Mesenchymal stem cell (in vitro differentiated cells and primary cell): Measurements from ENCODE around the gene C12orf76.
"Not testable (repeated sequence)": the region's sequence is repeated elsewhere in the genome, so short reads cannot be mapped to it uniquely, and the experiment has no call there.

Source experiments
- DNase-seq: peaks from one replicate; pipeline ENCODE4 v3.0.0-alpha.2; 2013
- H2AFZ ChIP-seq: one replicate; pipeline ENCODE4 v1.6.1; 2013; ENCODE audit warnings: low read depth, mild to moderate bottlenecking, control low read depth, inconsistent platforms, low read length, moderate library complexity
- H2AK5ac ChIP-seq: 2 replicates; pipeline ENCODE4 v1.6.1; 2013; ENCODE audit warnings: low read length, moderate library complexity, mild to moderate bottlenecking, inconsistent platforms; ENCODE audit not compliant: severe bottlenecking
- H2BK120ac ChIP-seq: one replicate; pipeline ENCODE4 v1.6.1; 2013; ENCODE audit warnings: low read depth, mild to moderate bottlenecking, inconsistent platforms, low read length, moderate library complexity
- H2BK12ac ChIP-seq, 2 experiments: one replicate each; pipeline ENCODE4 v1.6.1; 2013; ENCODE audit warnings: inconsistent platforms in 2 of 2, low read length in 2 of 2, mild to moderate bottlenecking in 2 of 2, moderate library complexity in 2 of 2, control low read depth in 1 of 2
- H2BK15ac ChIP-seq: one replicate; pipeline ENCODE4 v1.6.1; 2013; ENCODE audit warnings: mild to moderate bottlenecking, low read depth, inconsistent platforms; ENCODE audit not compliant: poor library complexity, severe bottlenecking
- H2BK5ac ChIP-seq: 2 replicates; pipeline ENCODE4 v1.6.1; 2013; ENCODE audit warnings: low read depth, mild to moderate bottlenecking, low read length, control low read depth, inconsistent platforms; ENCODE audit not compliant: poor library complexity, severe bottlenecking
- H3K14ac ChIP-seq, 2 experiments: one replicate each; pipeline ENCODE4 v1.6.1; 2013; ENCODE audit warnings: inconsistent platforms in 2 of 2, low read length in 2 of 2, control low read depth in 1 of 2, mild to moderate bottlenecking in 1 of 2, moderate library complexity in 1 of 2
- H3K18ac ChIP-seq, 2 experiments: one replicate each; pipeline ENCODE4 v1.6.1; 2013; ENCODE audit warnings: inconsistent platforms in 2 of 2, low read length in 2 of 2, control low read depth in 1 of 2, low read depth in 1 of 2, mild to moderate bottlenecking in 1 of 2
- H3K23ac ChIP-seq, 2 experiments: one replicate each; pipeline ENCODE4 v1.6.1; 2013; ENCODE audit warnings: inconsistent platforms in 2 of 2, low read length in 2 of 2, mild to moderate bottlenecking in 2 of 2, moderate library complexity in 2 of 2, control low read depth in 1 of 2
- H3K27ac ChIP-seq: 2 replicates; pipeline ENCODE4 v1.5.1; 2013; ENCODE audit warnings: mild to moderate bottlenecking, moderate library complexity, low read length, control low read depth, inconsistent platforms; ENCODE audit not compliant: poor library complexity, severe bottlenecking
- H3K27me3 ChIP-seq, 2 experiments: 2 replicates each; pipeline versions ENCODE4 v1.6.1 to v1.7.0; 2013; ENCODE audit warnings: low read length in 2 of 2, mild to moderate bottlenecking in 2 of 2, moderate library complexity in 2 of 2, control low read depth in 1 of 2, inconsistent platforms in 1 of 2; ENCODE audit not compliant: control insufficient read depth in 1 of 2, insufficient read depth in 1 of 2
- H3K36me3 ChIP-seq, 2 experiments: 2 replicates each; pipeline versions ENCODE4 v1.6.1 to v1.7.0; 2013; ENCODE audit warnings: low read length in 2 of 2, control low read depth in 1 of 2, inconsistent platforms in 1 of 2, low read depth in 1 of 2, mild to moderate bottlenecking in 1 of 2; ENCODE audit not compliant: insufficient read depth in 2 of 2, control insufficient read depth in 1 of 2
- H3K4ac ChIP-seq, 2 experiments: one replicate each; pipeline ENCODE4 v1.6.1; 2013; ENCODE audit warnings: inconsistent platforms in 2 of 2, low read length in 2 of 2, mild to moderate bottlenecking in 2 of 2, moderate library complexity in 2 of 2, control low read depth in 1 of 2, low read depth in 1 of 2
- H3K4me1 ChIP-seq: 2 replicates; pipeline ENCODE4 v1.6.1; 2013; ENCODE audit warnings: low read depth, low read length, control low read depth; ENCODE audit not compliant: control insufficient read depth, insufficient read depth
- H3K4me2 ChIP-seq: 2 replicates; pipeline ENCODE4 v1.6.1; 2013; ENCODE audit warnings: low read length, mild to moderate bottlenecking, inconsistent platforms; ENCODE audit not compliant: poor library complexity, severe bottlenecking
- H3K4me3 ChIP-seq, 2 experiments: 2 replicates each; pipeline versions ENCODE4 v1.5.1 to v1.7.0; 2013; ENCODE audit warnings: low read length in 2 of 2, mild to moderate bottlenecking in 2 of 2, control low read depth in 1 of 2, low read depth in 1 of 2; ENCODE audit not compliant: insufficient read depth in 1 of 2
- H3K79me1 ChIP-seq: replicated peaks from 2 replicates; pipeline ENCODE4 v1.6.1; 2013; ENCODE audit warnings: mild to moderate bottlenecking, control low read depth, low read length, inconsistent platforms; ENCODE audit not compliant: poor library complexity, severe bottlenecking
- H3K9ac ChIP-seq: 2 replicates; pipeline ENCODE4 v1.7.0; 2013; ENCODE audit warnings: mild to moderate bottlenecking, low read length, moderate library complexity
- H3K9me3 ChIP-seq: 2 replicates; pipeline ENCODE4 v1.7.0; 2013; ENCODE audit warnings: mild to moderate bottlenecking, low read length; ENCODE audit not compliant: control insufficient read depth
- H4K8ac ChIP-seq: one replicate; pipeline ENCODE4 v1.6.1; 2013; ENCODE audit warnings: inconsistent platforms, mild to moderate bottlenecking, low read length, moderate library complexity
- H4K91ac ChIP-seq: one replicate; pipeline ENCODE4 v1.6.1; 2013; ENCODE audit warnings: mild to moderate bottlenecking, low read length, inconsistent platforms
- WGBS: methylation state at CpG from one replicate; pipeline ENCODE4 v1.1.7; 2013; ENCODE audit warnings: mixed read lengths; 5-methylcytosine and 5-hydroxymethylcytosine counted together

The C12orf76 gene

GRCh38 chr12:110071504-110071903 is 23.2 kb upstream of the C12orf76 start:
- Histone ChIP-seq H2BK120ac (no peak overlapping the region), H2AFZ (no peak overlapping the region), H3K4me3 (no peak overlapping the region), H2BK5ac (no peak overlapping the region), H3K4me1 (peaks cover 1% of the 10 kb centered on the region), H4K91ac (no peak overlapping the region), H3K79me1 (no peaks in the 10 kb centered on the region), H3K9me3 (no peaks in the 10 kb centered on the region), H3K4me2 (no peak overlapping the region), H3K14ac (no peak overlapping the region), H2AK5ac (no peak overlapping the region), H3K27ac (no peak overlapping the region), H4K8ac (no peak overlapping the region), H2BK12ac (no peak overlapping the region), H3K27me3 (peaks cover 0 to 11% of the 10 kb centered on the region in 2 experiments), H3K36me3 (no peaks in the 10 kb centered on the region), H3K9ac (no peak overlapping the region), H2BK15ac (no peak overlapping the region), H3K4ac (no peak overlapping the region), H3K18ac (no peak overlapping the region), H3K23ac (no peak overlapping the region)
- DNase-seq: no peak

- no CpG with 5 or more reads among the region's 2 CpGs for WGBS
- no peak overlapping the region for H3K18ac ChIP-seq
Measured at GRCh38 chr12:110068654-110069053, 20.3 kb upstream of the C12orf76 start.

GRCh38 chr12:110068115-110068514 is 19.8 kb upstream of the C12orf76 start:
- H3K79me1 ChIP-seq, H4K91ac ChIP-seq, H2BK120ac ChIP-seq, H2AFZ ChIP-seq, H4K8ac ChIP-seq, H3K14ac ChIP-seq, H2AK5ac ChIP-seq, H3K36me3 ChIP-seq, H3K9me3 ChIP-seq, H3K27ac ChIP-seq, H3K27me3 ChIP-seq, H3K23ac ChIP-seq, H3K18ac ChIP-seq, H3K4ac ChIP-seq, H3K4me1 ChIP-seq, H2BK15ac ChIP-seq, DNase-seq, H2BK5ac ChIP-seq, H3K9ac ChIP-seq, H2BK12ac ChIP-seq, H3K4me3 ChIP-seq, H3K4me2 ChIP-seq: not testable (repeated sequence)
- 98% methylated on average over 9 of the region's 9 CpGs for WGBS

More at GRCh38 chr12:110068654-110069053, 20.3 kb upstream of the C12orf76 start:
- Histone ChIP-seq H3K4me1 (peaks cover 1% of the 10 kb centered on the region), H2BK120ac (no peak overlapping the region), H3K36me3 (no peaks in the 10 kb centered on the region), H2AFZ (no peak overlapping the region), H3K4me3 (no peak overlapping the region), H3K79me1 (no peaks in the 10 kb centered on the region), H3K9me3 (no peaks in the 10 kb centered on the region), H2BK5ac (no peak overlapping the region), H4K91ac (no peak overlapping the region), H4K8ac (no peak overlapping the region), H3K4ac (no peak overlapping the region), H3K14ac (no peak overlapping the region), H3K9ac (no peak overlapping the region), H3K23ac (no peak overlapping the region), H3K27me3 (peaks cover 0 to 7% of the 10 kb centered on the region in 2 experiments), H3K27ac (no peak overlapping the region), H2BK15ac (no peak overlapping the region), H3K4me2 (no peak overlapping the region), H2AK5ac (no peak overlapping the region), H2BK12ac (no peak overlapping the region)
- DNase-seq: no peak

- no peak overlapping the region for H4K8ac ChIP-seq
- no peak overlapping the region for H2AFZ ChIP-seq
- H3K23ac ChIP-seq: no peak overlapping the region
- no peak for DNase-seq
- no peaks in the 10 kb centered on the region for H3K9me3 ChIP-seq
- no peaks in the 10 kb centered on the region for H3K27me3 ChIP-seq
- no peaks in the 10 kb centered on the region for H3K36me3 ChIP-seq
- H3K4me2 ChIP-seq: no peak overlapping the region
- no peaks in the 10 kb centered on the region for H3K4me1 ChIP-seq
- no peak overlapping the region for H2BK5ac ChIP-seq
- H3K4ac ChIP-seq: no peak overlapping the region
- H3K9ac ChIP-seq: no peak overlapping the region
- H2BK120ac ChIP-seq: no peak overlapping the region
- H3K27ac ChIP-seq: no peak overlapping the region
- no peak overlapping the region for H2BK15ac ChIP-seq
- no peak overlapping the region for H2BK12ac ChIP-seq
- no peak overlapping the region for H3K18ac ChIP-seq
- H2AK5ac ChIP-seq: no peak overlapping the region
- no peak overlapping the region for H4K91ac ChIP-seq
- no peak overlapping the region for H3K4me3 ChIP-seq
- H3K14ac ChIP-seq: no peak overlapping the region
- H3K79me1 ChIP-seq: no peaks in the 10 kb centered on the region
- WGBS: 99% methylated on average over 7 of the region's 7 CpGs
Measured at GRCh38 chr12:110067531-110067930, 19.2 kb upstream of the C12orf76 start.
